A673 (cell line): Measurements from ENCODE around the gene MRFAP1L1. TPM values are rescaled to one million over a fixed set of nuclear protein-coding genes. Genes with fewer than 3 reads are reported as not detected.

Source experiments
- BruUV-seq: library from RNA; stranded (reverse); fragments of 400-500 nt; replicated peaks from 2 replicates; lab custom pipeline; 2021; lab: Mats Ljungman, UMichigan
- CTCF ChIA-PET: fragments of 300-600 bp; sonication (Branson Sonifier 250); formaldehyde crosslinking; loops from one replicate; lab custom pipeline; 2022; ENCODE audit warnings: antibody characterized with exemption; lab: Charles Lee
- POLR2A ChIA-PET: fragments of 300-600 bp; sonication (Branson Sonifier 250); formaldehyde crosslinking; loops from one replicate; lab custom pipeline; 2022; ENCODE audit warnings: antibody characterized with exemption; ENCODE audit not compliant: low non-redundant PET; lab: Charles Lee
- DNase-seq: peaks from one replicate; pipeline ENCODE4 v3.0.0-alpha.2; 2015; ENCODE audit warnings: low spot score
- H3K27ac ChIP-seq: fragments of 200-600 bp; sonication (generic); 2 replicates; pipeline ENCODE4 v1.5.1; 2016; ENCODE audit warnings: mixed run types, low read depth, mild to moderate bottlenecking, mixed read lengths, antibody characterized with exemption, low read length; ENCODE audit not compliant: poor library complexity, severe bottlenecking
- H3K27me3 ChIP-seq: fragments of 200-600 bp; sonication (generic); replicated peaks from 2 replicates; pipeline ENCODE4 v1.6.1; 2017; ENCODE audit warnings: mixed run types, low read depth, mild to moderate bottlenecking, mixed read lengths, antibody characterized with exemption, low read length; ENCODE audit not compliant: insufficient read depth, poor library complexity
- H3K36me3 ChIP-seq: fragments of 200-600 bp; sonication (generic); 2 replicates; pipeline ENCODE4 v1.6.1; 2016; ENCODE audit warnings: mixed run types, mild to moderate bottlenecking, mixed read lengths, antibody characterized with exemption, low read length; ENCODE audit not compliant: insufficient read depth, poor library complexity, severe bottlenecking
- H3K4me1 ChIP-seq: fragments of 200-600 bp; sonication (generic); 2 replicates; pipeline ENCODE4 v1.6.1; 2017; ENCODE audit warnings: mixed run types, mild to moderate bottlenecking, mixed read lengths, antibody characterized with exemption, low read length; ENCODE audit not compliant: insufficient read depth, poor library complexity, severe bottlenecking
- H3K4me3 ChIP-seq: fragments of 200-600 bp; sonication (generic); 2 replicates; pipeline ENCODE4 v1.5.1; 2016; ENCODE audit warnings: low read depth, mixed run types, mild to moderate bottlenecking, mixed read lengths, low read length; ENCODE audit not compliant: poor library complexity, severe bottlenecking
- H3K9me3 ChIP-seq: fragments of 200-600 bp; sonication (generic); 2 replicates; pipeline ENCODE4 v1.6.1; 2016; ENCODE audit warnings: mixed run types, low read depth, mild to moderate bottlenecking, mixed read lengths, antibody characterized with exemption, low read length; ENCODE audit not compliant: poor library complexity, severe bottlenecking
- EZH2 ChIP-seq: fragments of 200-600 bp; sonication (generic); IDR thresholded peaks from 2 replicates; pipeline ENCODE4 v1.6.1; 2017; ENCODE audit warnings: borderline replicate concordance, low read depth, mild to moderate bottlenecking, mixed read lengths, antibody characterized with exemption, low read length; ENCODE audit not compliant: poor library complexity, severe bottlenecking
- intact Hi-C: fragments of 100-400 bp; cut with micrococcal nuclease; formaldehyde crosslinking; loops from one replicate; pipeline ENCODE4 v1.10.0; 2022; ENCODE audit not compliant: unreplicated experiment
- total RNA-seq: library from RNA; stranded (reverse); gene quantifications from 2 replicates; pipeline ENCODE4 v1.2.3, GENCODE V29; 2021
- TF ChIP-seq, protein P1 (sequence below): fragments of 300-800, 200-600 bp; sonication (generic); conservative IDR thresholded peaks from 2 replicates; pipeline ENCODE4 v1.5.1; 2017; ENCODE audit warnings: low read depth, mild to moderate bottlenecking, antibody characterized with exemption, low read length, moderate library complexity, mixed read lengths

The MRFAP1L1 gene
- total RNA-seq, 1 experiment from 2014 or later, result 61.0 TPM

DNA sequence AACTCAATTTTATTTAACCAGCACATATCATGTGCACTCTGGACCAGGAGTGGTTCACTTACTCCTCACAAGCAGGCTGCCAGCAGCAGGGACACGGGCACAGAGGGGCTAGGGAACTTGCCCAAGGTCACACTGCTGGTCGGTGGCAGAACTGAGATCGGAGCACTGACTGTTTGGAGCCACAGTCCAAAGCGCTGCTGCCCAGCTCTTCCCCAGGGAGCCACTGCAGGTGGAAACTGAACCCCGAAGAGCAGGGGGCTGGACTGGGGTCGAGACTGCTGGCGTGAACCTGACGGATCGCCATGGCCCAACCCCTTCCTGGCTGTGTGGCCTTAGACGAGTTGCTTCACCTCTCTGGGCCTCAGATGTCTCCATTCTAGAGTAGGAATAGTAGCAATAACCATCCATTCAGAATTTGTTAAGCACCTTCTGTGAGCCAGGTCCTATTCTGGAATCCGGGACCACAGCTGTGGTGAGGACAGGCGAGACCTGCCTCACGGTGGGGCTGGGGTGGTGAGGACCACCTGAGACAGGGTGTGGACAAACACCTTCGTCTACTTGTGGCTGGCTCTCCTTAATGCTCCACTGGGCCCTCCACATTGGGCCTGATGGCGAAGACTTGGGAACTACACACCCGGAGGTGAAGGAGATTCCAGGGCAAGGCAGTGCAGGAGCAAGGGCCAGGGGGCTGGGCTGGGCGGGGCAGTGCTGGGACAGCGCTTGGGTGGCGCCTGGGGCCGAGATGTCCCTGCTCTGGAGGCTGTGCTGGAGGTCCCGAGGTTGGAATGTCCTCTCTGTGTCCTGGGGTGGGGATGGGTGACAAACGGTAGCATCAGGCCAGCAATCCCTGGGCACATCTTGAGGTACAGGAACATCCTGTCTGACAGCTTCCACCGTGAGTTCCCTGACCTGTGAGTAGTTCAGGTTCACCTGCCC lies 40.9 kb upstream of the MRFAP1L1 start:
- no TSS peak for BruUV-seq
- TF ChIP-seq, protein P1, sequence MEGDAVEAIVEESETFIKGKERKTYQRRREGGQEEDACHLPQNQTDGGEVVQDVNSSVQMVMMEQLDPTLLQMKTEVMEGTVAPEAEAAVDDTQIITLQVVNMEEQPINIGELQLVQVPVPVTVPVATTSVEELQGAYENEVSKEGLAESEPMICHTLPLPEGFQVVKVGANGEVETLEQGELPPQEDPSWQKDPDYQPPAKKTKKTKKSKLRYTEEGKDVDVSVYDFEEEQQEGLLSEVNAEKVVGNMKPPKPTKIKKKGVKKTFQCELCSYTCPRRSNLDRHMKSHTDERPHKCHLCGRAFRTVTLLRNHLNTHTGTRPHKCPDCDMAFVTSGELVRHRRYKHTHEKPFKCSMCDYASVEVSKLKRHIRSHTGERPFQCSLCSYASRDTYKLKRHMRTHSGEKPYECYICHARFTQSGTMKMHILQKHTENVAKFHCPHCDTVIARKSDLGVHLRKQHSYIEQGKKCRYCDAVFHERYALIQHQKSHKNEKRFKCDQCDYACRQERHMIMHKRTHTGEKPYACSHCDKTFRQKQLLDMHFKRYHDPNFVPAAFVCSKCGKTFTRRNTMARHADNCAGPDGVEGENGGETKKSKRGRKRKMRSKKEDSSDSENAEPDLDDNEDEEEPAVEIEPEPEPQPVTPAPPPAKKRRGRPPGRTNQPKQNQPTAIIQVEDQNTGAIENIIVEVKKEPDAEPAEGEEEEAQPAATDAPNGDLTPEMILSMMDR, result no peak
- no peak for TF ChIP-seq EZH2
- Histone ChIP-seq H3K27me3 (no peaks in the 10 kb centered on the region), H3K4me1 (no peaks in the 10 kb centered on the region), H3K27ac (no peak overlapping the region), H3K9me3 (no peaks in the 10 kb centered on the region), H3K36me3 (no peaks in the 10 kb centered on the region), H3K4me3 (no peak overlapping the region)
- ChIA-PET POLR2A (no interaction called here), CTCF (no interaction called here)
- intact Hi-C loops, result no loop called here
- no peak for DNase-seq

DNA sequence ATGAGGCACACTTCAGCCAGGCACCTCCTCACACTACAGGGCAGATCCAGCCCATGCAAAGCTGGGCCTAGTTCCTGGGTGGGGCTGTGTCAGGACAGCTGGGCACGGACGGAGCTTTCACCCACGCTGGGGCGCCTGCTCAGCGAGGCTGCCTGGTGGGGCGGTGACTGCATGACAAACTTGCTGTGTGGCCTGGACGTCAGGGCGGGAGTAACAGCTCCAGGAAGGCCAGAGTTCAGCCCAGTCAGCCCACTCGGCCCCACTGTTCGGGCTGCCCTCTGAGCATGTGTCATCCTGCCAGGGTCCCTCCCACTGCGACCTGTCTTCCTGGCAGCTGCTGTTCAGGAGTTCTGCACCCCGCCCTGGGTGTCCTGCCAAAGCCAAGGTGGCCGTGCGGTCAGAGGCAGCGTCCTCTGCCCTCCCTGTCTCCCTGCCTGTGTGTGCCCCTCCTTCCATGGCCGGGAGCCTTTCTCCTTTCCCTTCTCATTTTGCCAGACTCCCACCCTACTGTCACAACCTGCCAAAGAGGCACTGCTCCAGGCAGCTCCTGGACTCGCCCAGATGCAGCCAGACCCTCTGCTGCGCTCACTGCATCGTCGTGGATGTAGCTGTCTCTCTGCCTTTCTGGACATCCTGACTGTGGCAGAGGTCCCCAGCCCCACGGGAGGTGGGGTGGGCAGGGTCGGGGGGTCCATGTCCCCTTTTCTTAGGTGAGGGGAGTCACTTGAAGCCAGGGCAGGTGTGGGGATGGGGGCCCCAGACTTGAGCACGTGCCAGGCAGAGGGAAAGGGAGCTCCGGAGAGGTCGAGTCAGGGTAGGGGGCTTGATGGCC lies 39.9 kb upstream of the MRFAP1L1 start:
- no peak for TF ChIP-seq EZH2
- TF ChIP-seq, protein P1, result no peak
- Histone ChIP-seq H3K4me1 (no peaks in the 10 kb centered on the region), H3K36me3 (no peaks in the 10 kb centered on the region), H3K27me3 (no peaks in the 10 kb centered on the region), H3K9me3 (no peaks in the 10 kb centered on the region), H3K27ac (no peak overlapping the region), H3K4me3 (no peak overlapping the region)
- intact Hi-C loops, result no loop called here
- ChIA-PET CTCF (no interaction called here), POLR2A (no interaction called here)
- BruUV-seq, result no TSS peak
- no peak for DNase-seq

- Histone ChIP-seq H3K9me3 (no peaks in the 10 kb centered on the region), H3K27me3 (no peaks in the 10 kb centered on the region), H3K27ac (no peak overlapping the region), H3K4me1 (no peaks in the 10 kb centered on the region), H3K4me3 (no peak overlapping the region), H3K36me3 (no peaks in the 10 kb centered on the region)
- DNase-seq, result no peak
- intact Hi-C loops, result no loop called here
- CTCF ChIA-PET, result no interaction called here
- POLR2A ChIA-PET, result no interaction called here
- BruUV-seq, result no TSS peak
- no peak for TF ChIP-seq EZH2
- TF ChIP-seq, protein P1, result no peak
Observed at GRCh38 chr4:6748286-6748685, 38.6 kb upstream of the MRFAP1L1 start.
